ENCODE measurements around the gene CBX2.
"Not testable (repeated sequence)": the region's sequence is repeated elsewhere in the genome, so short reads cannot be mapped to it uniquely, and the experiment has no call there.

CBX2 gene

DNA sequence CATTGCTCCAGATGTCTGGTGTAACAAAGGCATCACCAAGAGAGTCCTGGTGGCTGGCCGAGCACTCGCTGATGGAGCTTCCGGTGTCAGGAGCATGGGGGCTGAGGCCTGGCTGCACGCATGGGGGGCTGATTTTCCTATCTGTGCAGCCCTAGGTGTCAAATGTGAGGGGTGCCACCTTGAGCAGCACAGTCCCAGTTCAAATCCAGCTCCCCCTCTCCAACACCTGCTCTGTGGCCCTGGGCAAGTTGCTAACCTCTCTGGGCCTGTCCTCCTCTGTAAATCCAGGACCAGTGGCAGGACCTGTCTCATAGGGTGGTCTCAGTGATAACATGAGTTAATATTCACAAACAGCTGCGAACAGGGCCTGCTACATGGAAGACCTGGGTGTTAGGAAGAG, 34.3 kb upstream of the CBX2 start:
- no peak for DNase-seq

DNA sequence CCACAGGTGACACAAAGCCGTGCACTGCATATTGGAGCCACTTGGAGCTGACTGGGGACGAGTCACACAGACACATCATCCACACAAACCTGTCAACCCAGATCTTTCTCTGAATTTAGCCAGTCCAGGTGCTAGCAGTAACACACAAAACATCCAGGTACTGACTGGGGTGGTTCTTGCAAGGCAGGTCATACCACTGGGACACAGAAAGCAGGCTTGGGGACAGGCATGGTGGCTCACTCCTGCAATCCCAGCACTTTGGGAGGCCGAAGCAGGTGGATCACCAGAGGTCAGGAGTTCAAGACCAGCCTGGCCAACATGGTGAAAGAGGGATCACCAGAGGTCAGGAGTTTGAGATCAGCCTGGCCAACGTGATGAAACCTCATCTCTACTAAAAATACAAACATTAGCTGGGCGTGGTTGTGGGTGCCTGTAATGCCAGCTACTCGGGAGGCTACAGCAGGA, 32.3 kb upstream of the CBX2 start:
- DNase-seq = no peak

DNA sequence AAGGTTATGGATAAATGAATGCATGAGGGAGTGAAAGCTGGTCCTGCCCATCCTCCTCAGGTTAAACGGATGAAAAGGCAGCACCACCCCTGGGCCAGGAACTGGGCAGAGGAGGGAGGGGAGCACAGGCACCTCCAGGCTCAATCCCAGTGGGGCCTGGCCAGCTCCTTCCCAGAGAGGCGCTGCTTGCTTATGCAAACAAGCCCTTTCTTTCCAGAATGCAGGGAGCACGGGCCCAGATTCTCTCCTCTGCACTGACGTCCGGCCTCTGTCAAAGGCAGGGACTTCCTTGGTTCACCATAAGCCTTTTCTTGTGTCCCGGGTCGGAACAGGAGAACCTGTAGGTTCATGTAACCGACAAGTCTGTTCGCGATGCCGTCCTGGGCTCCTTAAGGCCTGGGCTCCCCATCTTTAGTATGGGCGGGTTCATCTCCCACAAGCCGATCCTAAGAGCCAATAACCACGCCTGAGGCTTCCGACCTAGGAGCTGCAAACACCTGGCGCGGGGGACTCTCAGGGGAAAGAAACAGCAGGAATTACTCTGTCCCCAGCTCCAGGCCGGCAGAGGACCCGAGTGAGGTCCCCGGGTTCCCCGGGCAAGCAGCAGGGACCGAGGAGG, 30.9 kb upstream of the CBX2 start:
- DNase-seq = no peak

DNA sequence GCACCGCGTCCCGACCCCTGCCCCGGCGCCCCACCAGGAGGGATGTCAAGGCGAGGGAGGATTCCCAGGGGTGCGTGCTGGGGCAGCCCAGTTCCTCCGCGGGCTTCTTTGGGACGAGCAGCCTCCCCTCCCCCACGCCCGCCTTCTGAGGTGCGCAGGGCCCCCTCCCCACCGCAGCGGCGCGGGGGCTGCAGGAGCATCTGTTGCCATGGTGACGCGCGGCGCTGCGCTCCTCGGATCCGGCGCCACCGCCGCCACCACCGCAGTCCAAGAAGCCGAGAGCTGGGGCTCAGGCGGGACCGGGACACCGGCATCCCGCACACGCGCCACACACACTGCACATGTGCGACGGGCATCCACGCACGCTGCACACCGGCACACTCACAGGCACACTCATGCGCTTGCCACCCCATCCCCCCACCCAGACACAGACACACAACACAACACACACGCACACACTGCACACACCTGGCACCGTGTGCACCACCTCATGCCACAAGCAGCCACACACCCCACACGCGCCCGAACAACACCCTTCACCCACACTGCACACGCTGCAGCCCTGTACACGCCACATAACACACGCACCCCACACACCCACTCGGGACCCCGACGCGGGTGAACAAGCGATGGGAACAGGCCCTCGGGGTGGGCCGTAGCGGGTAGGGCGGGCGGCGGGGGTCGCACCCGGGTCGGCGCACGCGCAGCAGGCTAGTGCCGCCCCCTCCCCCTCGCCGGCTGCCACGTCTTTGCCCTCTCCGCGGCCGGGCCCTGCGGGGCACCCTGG, 30.2 kb upstream of the CBX2 start:
- peak; percentile 18 for DNase-seq

DNA sequence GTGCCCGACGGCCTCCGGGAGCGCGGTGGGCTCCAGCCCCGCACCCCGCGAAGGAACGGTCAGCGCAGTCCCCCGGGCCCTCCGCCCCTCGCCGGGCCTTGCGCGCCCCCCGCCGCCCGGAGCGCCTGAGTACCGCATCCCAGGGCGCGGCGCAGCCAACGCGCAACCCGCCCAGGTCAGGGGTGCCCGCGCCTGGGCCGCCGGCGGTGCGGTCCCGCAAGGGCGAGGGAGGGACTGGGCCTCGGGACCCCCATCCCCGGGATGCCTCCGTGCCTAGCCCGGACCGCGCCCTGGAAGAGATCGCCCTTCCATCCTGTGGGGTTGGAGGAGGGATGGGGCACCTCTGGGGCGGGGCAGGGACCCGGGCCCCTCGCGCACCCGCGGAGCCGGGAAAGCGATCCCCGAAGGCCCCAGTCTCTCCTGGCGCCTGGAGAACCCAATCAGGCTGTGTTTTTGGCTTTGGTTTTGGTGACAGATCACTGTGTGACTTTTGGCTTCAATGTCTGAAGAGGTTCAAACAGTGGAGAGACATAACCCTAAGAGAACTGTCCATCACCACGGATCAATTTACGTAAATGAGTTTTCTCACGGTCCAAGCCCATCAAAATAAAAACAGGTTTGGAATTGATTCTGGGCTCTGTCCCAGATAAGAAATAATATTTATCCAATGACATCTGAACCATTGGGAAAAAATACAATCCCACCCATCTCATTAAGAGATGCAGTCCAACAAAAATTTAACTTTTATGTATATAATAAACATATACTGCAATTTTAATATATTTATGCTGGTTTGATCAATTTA, 29.5 kb upstream of the CBX2 start:
- no peak for DNase-seq

DNA sequence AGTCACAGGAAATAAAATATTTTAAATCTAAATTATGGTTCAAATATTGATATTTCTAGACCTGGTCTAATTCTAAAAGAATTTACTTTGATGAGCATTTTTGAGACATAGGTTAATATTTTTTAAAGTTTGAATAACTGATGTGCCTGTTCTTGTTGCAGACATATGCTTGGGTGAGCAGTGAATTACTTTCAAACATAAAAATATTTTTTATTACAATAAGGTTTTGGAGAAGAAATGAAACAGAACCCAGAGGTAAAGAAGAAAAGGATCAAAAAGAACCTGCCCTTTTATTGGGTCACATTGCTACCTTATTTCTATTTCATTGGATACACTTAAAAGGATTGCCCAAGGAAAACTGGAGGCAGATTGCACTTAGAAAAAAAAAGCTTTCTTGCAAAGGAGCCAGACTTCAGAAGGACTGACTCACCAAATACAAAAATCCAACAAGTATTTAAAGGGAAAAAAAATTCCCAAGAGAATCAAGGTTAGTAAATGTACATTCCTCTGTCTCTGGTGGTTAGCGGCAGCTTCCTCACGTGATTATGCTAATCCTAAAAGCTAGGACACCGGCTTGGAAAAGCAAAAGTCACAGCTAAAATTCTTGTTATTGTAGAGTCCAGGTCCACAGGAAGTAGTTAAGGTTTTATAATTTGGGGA, 28.7 kb upstream of the CBX2 start:
- no peak for DNase-seq

DNA sequence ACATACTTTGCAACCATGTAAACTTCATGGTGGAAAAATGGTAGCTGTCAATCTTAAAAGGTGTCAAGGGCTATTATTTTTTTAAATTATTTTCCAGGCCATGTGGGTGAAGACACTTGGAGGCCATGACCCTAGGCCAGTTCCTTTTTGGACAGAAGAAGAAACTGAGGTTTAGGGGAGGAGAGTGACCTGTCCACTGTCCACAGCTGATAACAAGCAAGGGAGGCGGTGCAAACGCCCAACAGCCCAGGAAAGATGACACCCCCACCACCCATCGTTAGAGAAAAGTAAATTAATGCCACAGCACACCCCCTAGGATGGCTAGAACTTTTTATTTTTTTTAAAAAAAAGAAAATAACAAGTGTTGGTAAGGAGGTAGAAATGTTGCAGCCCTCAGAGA, 28.0 kb upstream of the CBX2 start:
- no peak for DNase-seq

DNA sequence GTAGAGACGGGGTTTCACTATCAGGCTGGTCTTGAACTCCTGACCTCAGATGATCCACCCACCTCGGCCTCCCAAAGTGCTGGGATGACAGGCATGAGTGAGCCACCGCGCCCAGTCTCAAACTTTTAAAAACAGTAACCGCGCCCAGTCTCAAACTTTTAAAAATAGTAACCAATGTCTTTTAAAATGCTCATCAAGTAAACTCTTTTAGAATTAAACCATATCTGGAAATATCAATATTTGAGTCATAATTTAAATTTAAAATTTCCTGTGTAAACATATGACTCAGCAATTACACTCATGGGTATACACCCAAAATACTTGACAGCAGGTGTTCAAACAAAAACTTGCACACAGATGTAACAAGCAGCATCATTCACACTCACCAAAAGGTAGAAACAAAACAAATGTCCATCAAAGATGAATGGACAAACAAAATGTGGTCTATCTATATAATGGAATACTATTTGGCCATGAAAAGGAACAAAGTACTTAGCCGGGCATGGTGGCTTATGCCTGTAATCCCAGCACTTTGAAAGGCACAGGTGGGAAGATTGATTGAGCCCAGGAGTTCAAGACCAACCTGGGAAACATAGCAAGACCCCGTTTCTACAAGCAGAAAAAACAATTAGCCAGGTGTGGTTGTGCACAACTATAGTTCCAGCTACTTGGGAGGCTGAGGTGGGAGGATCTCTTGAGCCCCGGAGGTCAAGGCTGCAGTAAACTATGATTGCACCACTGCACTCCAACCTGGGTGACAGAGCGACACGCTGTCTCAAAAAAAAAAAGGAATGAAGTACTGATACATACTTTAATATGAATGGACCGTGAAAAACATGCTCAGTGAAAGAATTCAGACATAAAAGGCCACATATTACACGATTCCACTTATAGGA, 27.1 kb upstream of the CBX2 start:
- no peak for DNase-seq

DNA sequence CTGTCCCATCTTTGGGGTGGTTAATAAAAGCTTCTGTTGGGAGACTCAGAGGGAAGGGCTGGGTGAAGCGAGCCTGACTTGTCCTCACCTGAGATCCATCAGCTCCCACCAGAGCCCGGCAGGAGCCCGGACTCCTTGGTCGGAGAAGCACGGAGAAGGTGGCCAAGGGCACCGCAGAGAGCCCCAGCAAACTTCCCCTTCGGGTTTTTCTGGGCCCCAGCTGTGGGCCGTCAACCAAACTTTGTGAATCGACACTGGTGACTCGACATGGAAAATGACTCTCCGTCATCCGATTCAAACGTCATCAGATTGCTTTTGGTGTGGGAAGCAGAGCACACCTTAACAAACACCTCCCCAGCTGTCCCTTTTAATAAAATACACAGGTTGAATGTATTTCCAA, 25.8 kb upstream of the CBX2 start:
- DNase-seq = no peak

DNA sequence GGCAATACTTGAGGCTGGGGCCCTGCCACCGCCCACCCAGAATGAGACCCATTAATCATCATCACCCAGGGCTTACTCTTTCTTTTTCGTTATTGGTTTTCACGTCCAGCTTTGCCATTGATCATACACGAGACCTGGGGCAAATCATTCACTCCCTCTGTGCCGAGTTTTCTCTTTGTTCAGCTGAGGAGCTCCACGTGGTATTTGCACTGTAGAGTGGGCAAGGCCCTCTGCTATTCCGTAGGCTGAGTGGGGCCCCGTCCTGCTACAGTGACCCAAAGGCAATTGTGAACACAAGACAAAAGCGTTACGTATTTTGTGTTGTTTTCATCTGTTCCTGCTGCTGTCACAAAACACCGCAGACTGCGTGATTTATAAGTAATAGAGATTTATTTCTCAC, 23.6 kb upstream of the CBX2 start:
- no peak for DNase-seq

DNA sequence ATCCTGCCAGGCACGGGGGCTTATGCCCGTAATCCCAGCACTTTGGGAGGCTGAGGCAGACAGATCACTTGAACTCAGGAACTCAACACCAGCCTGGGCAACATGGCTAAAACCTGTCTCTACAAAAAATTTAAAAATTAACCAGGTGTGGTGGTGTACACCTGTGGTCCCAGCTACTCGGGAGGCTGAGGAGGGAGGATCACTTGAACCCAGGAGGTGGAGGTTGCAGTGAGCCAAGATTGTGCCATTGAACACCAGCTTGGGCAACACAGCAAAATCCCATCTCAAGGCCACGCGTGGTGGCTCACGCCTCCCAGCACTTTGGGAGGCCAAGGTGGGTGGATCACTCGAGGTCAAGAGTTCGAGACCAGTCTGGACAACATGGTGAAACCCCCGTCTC, 23.0 kb upstream of the CBX2 start:
- not testable (repeated sequence) for DNase-seq

DNA sequence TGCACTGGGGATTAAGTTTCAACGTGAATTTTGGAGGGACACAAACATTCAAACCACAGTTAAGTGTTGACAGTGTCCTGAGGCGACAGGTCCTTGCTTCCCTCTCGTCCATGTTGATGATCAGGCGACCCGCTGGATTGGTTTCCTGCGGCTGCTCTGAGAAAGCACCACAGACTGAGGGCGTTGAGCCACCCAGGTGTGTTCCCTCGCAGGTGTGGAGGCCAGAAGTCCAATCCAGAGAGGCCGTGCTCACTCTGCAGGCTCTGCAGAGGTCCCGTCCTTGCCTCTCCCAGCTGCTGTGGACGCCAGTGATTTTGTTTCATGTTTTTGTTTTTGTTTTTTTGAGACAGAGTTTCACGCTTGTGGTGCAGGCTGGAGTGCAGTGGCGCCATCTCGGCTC, 22.4 kb upstream of the CBX2 start:
- no peak for DNase-seq

DNA sequence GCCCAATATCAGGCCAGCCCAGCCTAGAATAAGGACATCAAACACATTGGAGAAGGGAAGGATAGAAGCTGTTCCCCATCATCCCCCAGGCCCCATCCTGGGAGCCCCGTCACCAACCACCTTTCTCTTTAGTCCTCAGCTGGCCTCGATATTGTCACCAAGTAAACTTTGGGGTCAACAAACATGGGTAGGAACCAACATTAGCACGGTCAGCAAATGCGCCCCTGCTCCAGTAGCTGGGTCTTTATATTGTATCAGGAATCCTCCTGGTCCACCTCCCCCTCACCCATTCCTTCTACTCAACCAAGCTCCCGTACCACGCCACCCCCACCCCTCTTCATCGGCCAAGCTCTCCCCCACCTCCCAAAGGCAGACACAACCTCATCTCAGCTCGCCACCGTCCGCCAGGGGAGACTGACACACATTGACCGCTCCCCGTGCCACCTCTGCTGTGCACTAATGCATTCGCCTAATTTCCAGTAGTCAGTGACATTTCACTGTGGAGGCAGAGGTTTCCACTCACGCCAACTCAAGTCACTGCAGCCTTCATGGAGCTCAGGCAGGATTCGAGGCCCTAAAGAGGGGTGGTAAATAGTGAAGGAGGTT, 20.7 kb upstream of the CBX2 start:
- DNase-seq = no peak

DNA sequence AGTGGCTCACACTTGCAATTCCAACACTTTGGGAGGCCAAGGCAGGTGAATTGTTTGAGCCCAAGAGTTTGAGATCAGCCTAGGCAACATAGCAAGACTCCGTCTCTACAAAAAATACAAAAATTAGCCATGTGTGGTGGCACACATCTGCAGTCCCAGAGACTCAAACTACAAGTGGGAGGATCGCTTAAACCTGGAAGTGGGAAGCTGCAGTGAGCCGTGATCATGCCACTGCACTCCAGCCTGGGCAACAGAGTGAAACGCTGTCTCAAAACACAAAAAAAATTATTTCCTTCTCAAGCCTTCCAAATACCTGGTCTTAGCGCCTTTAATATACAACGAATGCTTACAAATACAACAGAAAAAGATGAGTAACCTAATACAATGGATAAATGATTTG, 19.7 kb upstream of the CBX2 start:
- no peak for DNase-seq

DNA sequence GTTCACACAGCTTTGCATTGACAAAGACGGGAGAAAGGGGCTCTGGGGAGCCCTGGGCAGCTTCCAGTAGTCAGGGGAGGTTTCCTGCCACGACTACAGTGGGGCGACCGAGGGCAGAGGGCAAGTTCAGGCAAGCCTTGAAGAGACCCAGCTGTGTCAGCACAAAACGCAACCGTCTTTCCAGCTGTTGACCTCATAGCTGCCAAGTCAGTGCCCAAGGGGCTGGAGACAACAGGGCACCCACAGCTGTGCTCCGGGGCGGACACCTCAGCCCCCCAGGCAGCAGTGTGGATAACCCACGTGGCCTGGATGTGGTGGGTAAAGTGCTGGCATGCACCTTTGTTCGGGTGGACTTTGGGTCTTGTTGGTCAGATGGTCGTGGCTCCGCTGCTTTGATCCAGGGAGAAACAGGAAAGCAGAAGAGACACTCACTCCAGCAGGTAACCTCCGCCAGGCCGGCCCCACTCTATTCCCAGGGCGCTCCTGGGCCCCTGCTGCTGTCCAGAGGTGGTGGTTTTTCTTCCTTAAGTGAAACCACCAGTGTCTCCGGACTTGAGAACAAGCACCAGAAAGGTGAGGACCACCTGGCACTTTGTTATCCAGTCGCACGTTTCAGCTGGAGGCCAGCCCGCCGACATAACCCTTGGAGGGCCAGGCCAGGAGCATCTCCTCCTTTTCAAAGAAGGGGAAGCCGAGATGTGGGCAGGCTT, 17.6 kb upstream of the CBX2 start:
- no peak for DNase-seq

DNA sequence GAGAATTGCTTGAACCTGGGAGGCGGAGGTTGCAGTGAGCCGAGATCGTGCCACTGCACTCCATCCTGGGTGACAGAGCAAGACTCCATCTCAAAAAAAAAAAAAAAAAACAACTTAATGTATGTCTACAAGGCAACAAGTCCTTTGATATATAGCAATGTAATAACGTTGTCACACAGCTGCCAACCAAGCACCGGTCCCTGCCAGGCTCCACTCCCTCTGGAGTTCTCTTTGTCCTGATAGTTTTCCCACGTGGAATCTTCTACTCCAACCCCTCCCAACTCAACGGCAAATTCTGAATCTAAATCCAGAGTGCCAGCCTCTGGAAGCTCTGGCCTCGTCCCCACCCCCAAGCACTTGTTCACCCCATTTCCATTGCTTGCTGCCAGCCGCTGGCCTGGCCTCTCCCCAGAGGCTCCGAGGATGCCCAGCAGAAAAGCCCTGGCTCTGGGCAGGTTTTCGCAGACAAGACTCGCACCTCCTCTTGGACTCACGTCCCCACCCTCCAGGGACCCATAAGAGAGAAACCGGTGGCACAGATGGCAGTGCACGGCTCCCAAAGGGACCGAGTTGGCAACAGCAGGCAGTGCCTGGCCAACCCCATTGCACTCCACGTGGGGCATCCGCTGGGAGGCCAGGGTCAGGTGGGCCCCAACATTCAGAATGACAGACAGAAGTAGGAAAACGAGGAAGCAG, 15.9 kb upstream of the CBX2 start:
- no peak for DNase-seq

DNA sequence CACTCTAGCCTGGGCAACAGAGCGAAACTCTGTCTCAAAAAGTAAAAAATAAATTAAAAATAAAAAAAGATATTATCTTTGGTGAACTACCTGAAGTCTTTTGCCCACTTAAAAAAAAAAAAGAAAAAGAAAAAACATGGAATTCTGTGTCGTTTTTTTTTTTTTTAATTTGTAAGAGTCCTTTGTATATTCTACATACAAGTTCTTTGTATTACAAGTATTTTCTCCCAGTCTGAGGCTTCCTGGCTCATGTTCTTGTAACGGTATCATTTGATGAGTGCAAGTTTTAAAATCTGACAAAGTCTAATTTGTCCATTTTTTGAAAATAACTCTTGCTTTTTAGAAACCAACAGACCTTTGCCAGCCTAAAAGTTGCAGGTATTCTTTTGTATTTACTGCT, 12.2 kb upstream of the CBX2 start:
- DNase-seq = no peak

DNA sequence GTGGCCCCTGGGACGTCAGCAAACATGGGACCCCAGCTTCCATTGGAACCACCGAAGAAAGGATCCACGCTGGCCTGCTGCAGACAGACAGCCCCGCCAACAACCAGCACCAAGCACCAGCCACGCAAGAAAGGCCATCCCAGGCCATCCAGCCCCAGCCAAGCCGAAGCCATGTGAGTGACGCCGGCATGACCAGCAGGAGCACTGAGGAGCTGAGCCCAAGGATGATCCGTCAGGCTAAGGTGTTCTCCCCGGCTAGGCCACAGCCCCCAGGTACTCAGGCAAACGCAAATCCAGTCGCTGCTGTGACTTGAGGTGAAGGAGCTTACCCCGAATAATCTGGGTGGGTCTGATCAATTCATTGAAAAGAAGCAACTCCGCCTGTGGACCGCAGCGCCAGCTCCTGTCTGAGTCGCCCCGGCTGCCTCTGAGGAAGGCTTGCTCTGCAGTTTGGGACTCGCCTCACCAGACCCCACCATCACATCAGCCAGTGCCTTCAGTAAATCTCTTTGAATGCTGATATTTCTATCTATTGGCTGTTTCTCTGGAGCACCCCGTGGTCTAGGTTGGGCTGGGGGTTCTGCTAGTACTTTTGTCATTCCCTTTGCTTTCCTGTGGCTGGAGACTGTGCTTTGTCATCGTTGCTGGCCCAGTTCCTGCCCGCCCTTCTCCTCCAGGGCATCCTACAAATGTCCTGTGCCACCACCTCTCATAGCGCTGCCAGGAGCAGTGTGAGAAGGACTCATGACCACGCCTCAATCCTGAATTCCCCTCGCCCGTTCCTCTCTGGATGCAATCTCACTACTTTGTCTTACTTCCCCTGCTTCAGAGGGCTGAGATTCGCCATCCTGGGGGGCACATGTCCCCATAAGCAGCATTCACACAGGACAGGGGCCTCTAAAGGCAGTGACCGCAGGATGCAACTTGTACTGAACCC, 8.1 kb upstream of the CBX2 start:
- no peak for DNase-seq

DNA sequence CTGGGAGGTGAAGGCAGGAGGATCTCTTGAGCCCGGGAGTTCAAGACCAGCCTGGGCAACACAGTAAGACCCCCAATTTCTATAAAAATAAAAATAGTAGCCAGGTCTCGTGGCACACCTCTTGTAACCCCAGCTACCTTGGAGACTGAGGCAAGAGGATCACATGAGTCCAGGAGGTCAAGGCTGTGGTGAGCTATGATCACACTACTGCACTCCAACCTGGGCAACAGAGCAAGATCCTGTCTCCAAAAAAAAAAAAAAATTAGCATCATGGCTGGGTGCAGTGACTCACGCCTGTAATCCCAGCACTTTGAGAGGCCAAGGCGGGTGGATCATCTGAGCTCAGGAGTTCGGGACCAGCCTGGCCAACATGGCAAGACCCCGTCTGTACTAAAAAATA, 6.7 kb upstream of the CBX2 start:
- no peak for DNase-seq
